Stimulated activated CD4-positive, alpha-beta T cell treated with anti-CD3 and anti-CD28 coated beads, Interleukin-4, amount 100 ng/mL, for 1 hour (primary cell): Measurements from ENCODE around the gene ACVRL1.

ENCODE experiments used
- DNase-seq: peaks from one replicate; pipeline ENCODE4 v3.0.0-alpha.2; 2020

ACVRL1 gene

GRCh38 chr12:51907083-51907855 lies at the start of gene ACVRL1:
Gene ACVRL1, plus strand, starts transcription at chr12:51907504. Its CDS starts 4,971 bp downstream, at chr12:51912475.
- no peak for DNase-seq

- no peak for DNase-seq
Observed at GRCh38 chr12:51860986-51861385, 46.3 kb upstream of the ACVRL1 start.

- DNase-seq, result no peak
Observed at GRCh38 chr12:51862947-51863346, 44.4 kb upstream of the ACVRL1 start.

- DNase-seq, result no peak
Observed at GRCh38 chr12:51863363-51863932, 43.9 kb upstream of the ACVRL1 start.

GRCh38 chr12:51863933-51864832 lies 43.1 kb upstream of the ACVRL1 start:
- DNase-seq, result peak; percentile 37

GRCh38 chr12:51864833-51865670 lies 42.3 kb upstream of the ACVRL1 start:
- DNase-seq, result no peak

- DNase-seq, result no peak
Observed at GRCh38 chr12:51865757-51866270, 41.5 kb upstream of the ACVRL1 start.

GRCh38 chr12:51866324-51866723 lies 41.0 kb upstream of the ACVRL1 start:
- DNase-seq, result no peak

GRCh38 chr12:51866762-51867161 lies 40.5 kb upstream of the ACVRL1 start:
- no peak for DNase-seq

GRCh38 chr12:51867371-51867770 lies 39.9 kb upstream of the ACVRL1 start:
- no peak for DNase-seq

GRCh38 chr12:51867796-51868428 lies 39.4 kb upstream of the ACVRL1 start:
- no peak for DNase-seq

GRCh38 chr12:51868821-51869495 lies 38.3 kb upstream of the ACVRL1 start:
- no peak for DNase-seq

- DNase-seq, result no peak
Observed at GRCh38 chr12:51869496-51869865, 37.8 kb upstream of the ACVRL1 start.

- no peak for DNase-seq
Observed at GRCh38 chr12:51869931-51870330, 37.4 kb upstream of the ACVRL1 start.

- DNase-seq, result no peak
Observed at GRCh38 chr12:51870504-51870903, 36.8 kb upstream of the ACVRL1 start.

GRCh38 chr12:51871126-51871525 lies 36.2 kb upstream of the ACVRL1 start:
- DNase-seq, result no peak

- no peak for DNase-seq
Observed at GRCh38 chr12:51871918-51872688, 35.2 kb upstream of the ACVRL1 start.

GRCh38 chr12:51872689-51872981 lies 34.7 kb upstream of the ACVRL1 start:
- DNase-seq, result no peak

GRCh38 chr12:51873251-51873994 lies 33.9 kb upstream of the ACVRL1 start:
- no peak for DNase-seq

GRCh38 chr12:51874000-51874399 lies 33.3 kb upstream of the ACVRL1 start:
- DNase-seq, result no peak
